Lower leg skin (tissue), 4 donors: Measurements from ENCODE around the gene BNC2. TPM values are rescaled to one million over a fixed set of nuclear protein-coding genes. Genes with fewer than 3 reads are reported as not detected.
A peak's percentile ranks its signal among the peaks of the same experiment; 100 is the strongest.

Source experiments
- DNase-seq, 2 donors: peaks; one replicate each; pipeline ENCODE4 v3.0.0-alpha.2; 2019; ENCODE audit warnings: low spot score in 2 of 2
- H3K4me3 ChIP-seq: fragments of 200-600 bp; sonication (generic); 2 replicates; pipeline ENCODE4 v1.5.1; 2017; ENCODE audit warnings: mild to moderate bottlenecking, low read depth; ENCODE audit not compliant: poor library complexity, severe bottlenecking
- CTCF ChIP-seq, 3 donors: fragments of 450-650 bp; IDR thresholded peaks; one replicate each; pipeline ENCODE4 v1.5.1; 2016; ENCODE audit warnings: antibody characterized with exemption in 3 of 3, mild to moderate bottlenecking in 3 of 3, moderate library complexity in 2 of 3
- POLR2A ChIP-seq, 2 donors: fragments of 450-650 bp; IDR thresholded peaks; one replicate each; pipeline ENCODE4 v1.6.1; 2016 to 2017; ENCODE audit warnings: antibody characterized with exemption in 2 of 2, mild to moderate bottlenecking in 1 of 2, moderate library complexity in 1 of 2
- WGBS, 2 donors: methylation state at CpG; one replicate each; pipeline ENCODE4 v1.1.5; 2018; 5-methylcytosine and 5-hydroxymethylcytosine counted together
- intact Hi-C: fragments of 100-400 bp; cut with DNase I; formaldehyde crosslinking; loops from one replicate; pipeline ENCODE4 v1.15.0; 2023; ENCODE audit warnings: low total_unique reads
- total RNA-seq, 4 donors: library from RNA; depleted of rRNA; stranded (reverse); fragments of >200 nt; gene quantifications; one replicate each; pipeline ENCODE4 v1.1.0, GENCODE V29; 2016

Gene BNC2
- total RNA-seq, 4 donors from 2014 or later, result 1.7 to 8.5 (median 3.7) TPM

GRCh38 chr9:16871336-16872151 lies 1.1 kb upstream of the BNC2 start:
- intact Hi-C loops, result no loop called here
- WGBS, 2 donors, result 0 to 1% methylated on average over 49 to 63 of the region's 63 CpGs
- peak; percentile 58 to 90 for DNase-seq
- no peak for TF ChIP-seq POLR2A (IDR thresholded peaks at IDR 0.05)
- no peak for TF ChIP-seq CTCF (IDR thresholded peaks at IDR 0.05)
- peak overlapping the region; percentile 60 for H3K4me3 ChIP-seq

GRCh38 chr9:16869882-16870595 lies 431 bp downstream of the BNC2 start:
- intact Hi-C loops, result no loop called here
- no peak for TF ChIP-seq POLR2A (IDR thresholded peaks at IDR 0.05)
- no peak for TF ChIP-seq CTCF (IDR thresholded peaks at IDR 0.05)
- peak overlapping the region; percentile 60 for H3K4me3 ChIP-seq
- DNase-seq, result peak in 1 of 2 donors; percentile 89
- 1 to 3% methylated on average over 57 to 58 of the region's 58 CpGs for WGBS, 2 donors

GRCh38 chr9:16869131-16869881 lies 1.2 kb downstream of the BNC2 start:
- intact Hi-C loops, result no loop called here

GRCh38 chr9:16868701-16869100 lies 1.8 kb downstream of the BNC2 start:
- 41 to 47% methylated on average over 5 of the region's 5 CpGs for WGBS, 2 donors
- intact Hi-C loops, result no loop called here
- no peak for DNase-seq
- TF ChIP-seq POLR2A (IDR thresholded peaks at IDR 0.05) (no peak), CTCF (IDR thresholded peaks at IDR 0.05) (no peak)
- H3K4me3 ChIP-seq, result no peak overlapping the region

More at GRCh38 chr9:16869131-16869881, 1.2 kb downstream of the BNC2 start:
- no peak for TF ChIP-seq POLR2A (IDR thresholded peaks at IDR 0.05)
- no peak for TF ChIP-seq CTCF (IDR thresholded peaks at IDR 0.05)
- DNase-seq, result no peak
- no peak overlapping the region for H3K4me3 ChIP-seq
- 35 to 39% methylated on average over 21 of the region's 21 CpGs for WGBS, 2 donors

- peak in 1 of 2 donors; percentile 34 for DNase-seq
- 19 to 22% methylated on average over 10 of the region's 10 CpGs for WGBS, 2 donors
- H3K4me3 ChIP-seq, result no peak overlapping the region
- intact Hi-C loops, result no loop called here
- no peak for TF ChIP-seq CTCF (IDR thresholded peaks at IDR 0.05)
- no peak for TF ChIP-seq POLR2A (IDR thresholded peaks at IDR 0.05)
Measured at GRCh38 chr9:16867576-16868311, 2.7 kb downstream of the BNC2 start.
